SK-N-SH treated with all-trans-retinoic acid at 6 μM for 48 hours (cell line): ENCODE data around the gene PRSS33.

Experiments used
- ARNTL ChIP-seq: fragments of 450-650 bp; formaldehyde crosslinking; IDR thresholded peaks from 2 replicates; pipeline ENCODE4 v1.5.0; 2020; ENCODE audit warnings: low read depth, mild to moderate bottlenecking, moderate library complexity, borderline replicate concordance
- ESRRG ChIP-seq: fragments of 250-450 bp; sonication (Bioruptor Pico); IDR thresholded peaks from 2 replicates; pipeline ENCODE4 v1.6.1; 2021; ENCODE audit warnings: mild to moderate bottlenecking
- ISL1 ChIP-seq: fragments of 250-450 bp; sonication (Bioruptor Pico); IDR thresholded peaks from 2 replicates; pipeline ENCODE4 v2.1.2; 2022; ENCODE audit warnings: mild to moderate bottlenecking, moderate library complexity
- PATZ1 ChIP-seq: fragments of 250-450 bp; sonication (Bioruptor Pico); IDR thresholded peaks from 2 replicates; pipeline ENCODE4 v1.8.0; 2020; ENCODE audit warnings: mild to moderate bottlenecking, moderate library complexity, borderline replicate concordance
- RARB ChIP-seq: fragments of 250-450 bp; sonication (Bioruptor Pico); IDR thresholded peaks from 2 replicates; pipeline ENCODE4 v1.8.0; 2021; ENCODE audit warnings: mild to moderate bottlenecking, moderate library complexity
- ZFP30 ChIP-seq: fragments of 450-650 bp; formaldehyde crosslinking; IDR thresholded peaks from 2 replicates; pipeline ENCODE4 v1.5.0; 2022; ENCODE audit warnings: mild to moderate bottlenecking, moderate library complexity
- ZNF565 ChIP-seq: fragments of 450-650 bp; formaldehyde crosslinking; conservative IDR thresholded peaks from 2 replicates; pipeline ENCODE4 v1.5.0; 2020; ENCODE audit warnings: low read depth, mild to moderate bottlenecking, moderate library complexity
- ZNF70 ChIP-seq: fragments of 450-650 bp; formaldehyde crosslinking; IDR thresholded peaks from 2 replicates; pipeline ENCODE4 v1.5.0; 2020; ENCODE audit warnings: mild to moderate bottlenecking, moderate library complexity
- ZNF8 ChIP-seq: fragments of 450-650 bp; formaldehyde crosslinking; IDR thresholded peaks from 2 replicates; pipeline ENCODE4 v1.5.0; 2020; ENCODE audit warnings: mild to moderate bottlenecking, moderate library complexity

GRCh38 chr16:2809149-2809760 is 21.9 kb upstream of the PRSS33 start:
- no peak for TF ChIP-seq ZFP30
- no peak for TF ChIP-seq PATZ1 (CRISPR knock-in tag)
- TF ChIP-seq ESRRG (CRISPR knock-in tag): no peak
- TF ChIP-seq ZNF565 (CRISPR knock-in tag): no peak
- TF ChIP-seq ARNTL (CRISPR knock-in tag): no peak
- no peak for TF ChIP-seq RARB (CRISPR knock-in tag)
- no peak for TF ChIP-seq ZNF8 (CRISPR knock-in tag)
- no peak for TF ChIP-seq ISL1
- TF ChIP-seq ZNF70 (CRISPR knock-in tag): no peak
